ENCODE measurements around the gene CLCNKA.

CLCNKA gene

DNA sequence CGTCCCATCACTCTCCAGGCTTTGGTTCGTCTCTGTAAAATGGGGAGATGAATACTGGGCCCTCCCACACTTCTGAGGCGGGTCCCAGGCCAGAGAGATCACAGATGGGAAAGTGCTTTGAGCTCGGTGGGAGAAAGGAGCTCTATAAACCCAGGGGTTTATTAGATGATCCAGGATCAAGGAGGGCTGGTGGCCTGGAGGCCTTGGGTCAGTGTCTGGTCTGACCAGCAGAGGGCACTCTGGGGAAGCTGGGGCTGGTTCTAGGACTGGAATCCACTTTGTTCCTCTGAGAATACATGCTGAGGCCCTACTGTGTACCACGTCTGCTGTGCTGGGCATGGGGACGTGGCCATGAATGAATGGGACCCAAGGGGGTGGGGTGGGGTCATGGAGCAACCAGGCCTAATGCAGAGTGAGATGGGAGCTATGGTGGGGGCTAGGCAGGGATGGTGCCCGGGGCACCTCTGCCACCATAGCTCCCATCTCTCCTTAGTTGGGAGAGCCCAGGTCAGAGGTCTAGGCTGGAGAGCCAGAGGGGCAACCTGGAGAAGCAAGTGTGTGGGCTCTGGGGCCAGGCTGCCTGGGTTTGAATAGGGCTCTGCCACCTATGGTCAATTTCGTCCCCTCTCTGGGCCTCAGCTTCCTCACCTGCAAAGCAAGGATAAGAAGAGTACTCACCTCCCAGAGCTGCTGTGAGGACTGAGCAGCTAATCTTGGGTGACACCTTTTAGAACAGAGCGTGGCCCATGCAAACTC, 60.6 kb downstream of the CLCNKA start:
- DNase-seq = peak; percentile 5

- no peak for DNase-seq
Measured at GRCh38 chr1:16083486-16083885, 61.6 kb downstream of the CLCNKA start.
